GM23248 (cell line): ENCODE results near the gene DNAH14. TPM values are rescaled to one million over a fixed set of nuclear protein-coding genes. Genes with fewer than 3 reads are reported as not detected.

Experiments
- DNase-seq: peaks from one replicate; pipeline ENCODE4 v3.0.0-alpha.2; 2015
- H2AFZ ChIP-seq: fragments of 200-600 bp; sonication (generic); 2 replicates; pipeline ENCODE4 v1.6.1; 2016; ENCODE audit warnings: antibody characterized with exemption
- H3F3A ChIP-seq: fragments of 200-600 bp; sonication (generic); 2 replicates; pipeline ENCODE4 v1.6.1; 2016; ENCODE audit warnings: mild to moderate bottlenecking, antibody characterized with exemption, mixed run types; ENCODE audit not compliant: insufficient read depth
- H3K27ac ChIP-seq: fragments of 200-600 bp; sonication (generic); 2 replicates; pipeline ENCODE4 v1.5.1; 2016; ENCODE audit warnings: mild to moderate bottlenecking
- H3K27me3 ChIP-seq: fragments of 200-600 bp; sonication (generic); replicated peaks from 2 replicates; pipeline ENCODE4 v1.6.1; 2016; ENCODE audit warnings: mild to moderate bottlenecking; ENCODE audit not compliant: insufficient read depth
- H3K36me3 ChIP-seq: fragments of 200-600 bp; sonication (generic); 2 replicates; pipeline ENCODE4 v1.6.1; 2016; ENCODE audit warnings: low read depth, mild to moderate bottlenecking
- H3K4me1 ChIP-seq: fragments of 200-600 bp; sonication (generic); 2 replicates; pipeline ENCODE4 v1.6.1; 2016; ENCODE audit warnings: mild to moderate bottlenecking; ENCODE audit not compliant: insufficient read depth
- H3K4me2 ChIP-seq: fragments of 200-600 bp; sonication (generic); one replicate; pipeline ENCODE4 v1.6.1; 2016; ENCODE audit warnings: mild to moderate bottlenecking; ENCODE audit not compliant: unreplicated experiment
- H3K4me3 ChIP-seq: fragments of 200-600 bp; sonication (generic); 2 replicates; pipeline ENCODE4 v1.5.1; 2016; ENCODE audit warnings: mild to moderate bottlenecking
- H3K79me2 ChIP-seq: fragments of 200-600 bp; sonication (generic); 2 replicates; pipeline ENCODE4 v1.6.1; 2016; ENCODE audit warnings: mild to moderate bottlenecking; ENCODE audit not compliant: insufficient read depth
- H3K9ac ChIP-seq: fragments of 200-600 bp; sonication (generic); 2 replicates; pipeline ENCODE4 v1.6.1; 2016; ENCODE audit warnings: mild to moderate bottlenecking
- H3K9me2 ChIP-seq: fragments of 200-600 bp; sonication (generic); 2 replicates; pipeline ENCODE4 v1.6.1; 2016; ENCODE audit warnings: mixed run types, mild to moderate bottlenecking, moderate library complexity; ENCODE audit not compliant: insufficient read depth
- H3K9me3 ChIP-seq: fragments of 200-600 bp; sonication (generic); one replicate; pipeline ENCODE4 v1.6.1; 2017; ENCODE audit warnings: low read depth
- H4K20me1 ChIP-seq: fragments of 200-600 bp; sonication (generic); 2 replicates; pipeline ENCODE4 v1.6.0; 2016; ENCODE audit not compliant: insufficient read depth
- EZH2 ChIP-seq: fragments of 200-600 bp; sonication (generic); IDR thresholded peaks from 2 replicates; pipeline ENCODE4 v1.6.1; 2018; ENCODE audit warnings: antibody characterized with exemption, mild to moderate bottlenecking; ENCODE audit not compliant: insufficient read depth, poor library complexity, severe bottlenecking
- EZH2phosphoT487 ChIP-seq: fragments of 200-600 bp; sonication (generic); IDR thresholded peaks from 2 replicates; pipeline ENCODE4 v1.6.1; 2018; ENCODE audit warnings: antibody characterized with exemption, moderate library complexity, mild to moderate bottlenecking, low read depth; ENCODE audit not compliant: insufficient read depth
- WGBS, 2 experiments: methylation state at CpG; one replicate each; pipeline ENCODE4 v1.1.6; 2015 to 2017; ENCODE audit warnings: low lambda C conversion rate in 2 of 2, low coverage in 1 of 2; ENCODE audit errors: missing lambda C conversion rate in 2 of 2; 5-methylcytosine and 5-hydroxymethylcytosine counted together
- in situ Hi-C: fragments of 300-500 bp; cut with MboI; formaldehyde crosslinking; loops from 2 replicates; pipeline ENCODE4 v1.15.0; 2020
- polyA plus RNA-seq: library from polyadenylated mRNA; unstranded; fragments of >200 nt; fragmentation: Nextera tagmentation; extraction: Ambion mirVana; gene quantifications from 2 replicates; pipeline ENCODE4 v1.2.1, GENCODE V29; 2016
- total RNA-seq: library from RNA; depleted of rRNA; stranded (reverse); fragments of >200 nt; shearing (Covaris generic); gene quantifications from 2 replicates; pipeline ENCODE4 v1.2.3, GENCODE V29; 2014

DNAH14 gene
- total and polyA plus RNA-seq, 2 experiments from 2014 or later, result 9.9 to 20.8 TPM

- Histone ChIP-seq H3K9ac (no peak overlapping the region), H3K9me3 (no peaks in the 10 kb centered on the region), H3K9me2 (no peaks in the 10 kb centered on the region), H2AFZ (no peak overlapping the region), H3K27ac (no peak overlapping the region), H3K27me3 (no peaks in the 10 kb centered on the region), H4K20me1 (no peaks in the 10 kb centered on the region), H3K4me3 (no peak overlapping the region), H3K4me2 (no peak overlapping the region), H3K36me3 (no peaks in the 10 kb centered on the region), H3F3A (no peaks in the 10 kb centered on the region), H3K4me1 (no peaks in the 10 kb centered on the region), H3K79me2 (no peaks in the 10 kb centered on the region)
- TF ChIP-seq EZH2 (no peak), EZH2phosphoT487 (no peak)
- DNase-seq, result no peak
- in situ Hi-C loops, result no loop called here
- WGBS, 2 experiments, result 72 to 73% methylated on average over 6 of the region's 6 CpGs
Observed at GRCh38 chr1:225435076-225435475, 505.6 kb downstream of the DNAH14 start.

- Histone ChIP-seq H2AFZ (no peak overlapping the region), H3K4me3 (no peak overlapping the region), H3K4me1 (no peaks in the 10 kb centered on the region), H3K79me2 (no peaks in the 10 kb centered on the region), H3K27me3 (no peaks in the 10 kb centered on the region), H3K9ac (no peak overlapping the region), H3F3A (no peaks in the 10 kb centered on the region), H3K9me2 (no peaks in the 10 kb centered on the region), H3K4me2 (no peak overlapping the region), H3K9me3 (no peaks in the 10 kb centered on the region), H3K36me3 (no peaks in the 10 kb centered on the region), H3K27ac (no peak overlapping the region), H4K20me1 (no peaks in the 10 kb centered on the region)
- 97 to 100% methylated on average over 1 of the region's 1 CpG for WGBS, 2 experiments
- in situ Hi-C loops, result no loop called here
- TF ChIP-seq EZH2, result no peak
- TF ChIP-seq EZH2phosphoT487, result no peak
- no peak for DNase-seq
Observed at GRCh38 chr1:225435487-225435886, 506.0 kb downstream of the DNAH14 start.

- WGBS, 2 experiments, result 54 to 58% methylated on average over 6 of the region's 6 CpGs
Observed at GRCh38 chr1:225435957-225436392, 506.5 kb downstream of the DNAH14 start.

GRCh38 chr1:225437710-225438437, 508.4 kb downstream of the DNAH14 start:
- TF ChIP-seq EZH2 (no peak), EZH2phosphoT487 (no peak)
- peak; percentile 48 for DNase-seq
- WGBS, 2 experiments, result 83 to 92% methylated on average over 5 of the region's 5 CpGs
- no peaks in the 10 kb centered on the region for H3F3A ChIP-seq
- H3K9ac ChIP-seq, result no peak overlapping the region
- no peak overlapping the region for H3K4me2 ChIP-seq
- no peaks in the 10 kb centered on the region for H3K4me1 ChIP-seq
- H3K9me2 ChIP-seq, result no peaks in the 10 kb centered on the region
- H4K20me1 ChIP-seq, result no peaks in the 10 kb centered on the region
- H3K79me2 ChIP-seq, result no peaks in the 10 kb centered on the region
- no peaks in the 10 kb centered on the region for H3K36me3 ChIP-seq
- H3K27ac ChIP-seq, result no peak overlapping the region
- in situ Hi-C loops, result no loop called here
- no peak overlapping the region for H3K4me3 ChIP-seq
- H3K9me3 ChIP-seq, result no peaks in the 10 kb centered on the region
- no peak overlapping the region for H2AFZ ChIP-seq
- H3K27me3 ChIP-seq, result no peaks in the 10 kb centered on the region

More at GRCh38 chr1:225435957-225436392, 506.5 kb downstream of the DNAH14 start:
- in situ Hi-C loops, result no loop called here
- Histone ChIP-seq H3F3A (no peaks in the 10 kb centered on the region), H4K20me1 (no peaks in the 10 kb centered on the region), H2AFZ (no peak overlapping the region), H3K9me2 (no peaks in the 10 kb centered on the region), H3K4me3 (no peak overlapping the region), H3K36me3 (no peaks in the 10 kb centered on the region), H3K9me3 (no peaks in the 10 kb centered on the region), H3K27ac (no peak overlapping the region), H3K27me3 (no peaks in the 10 kb centered on the region), H3K4me2 (no peak overlapping the region), H3K9ac (no peak overlapping the region), H3K4me1 (no peaks in the 10 kb centered on the region), H3K79me2 (no peaks in the 10 kb centered on the region)
- no peak for TF ChIP-seq EZH2
- no peak for TF ChIP-seq EZH2phosphoT487
- no peak for DNase-seq
